BLaER1 (cell line): ENCODE data around the gene ARHGAP24.
"Not testable (repeated sequence)": the region's sequence is repeated elsewhere in the genome, so short reads cannot be mapped to it uniquely, and the experiment has no call there.

Source experiments
- H3K27ac ChIP-seq: shearing (Covaris generic); formaldehyde crosslinking; 2 replicates; pipeline ENCODE4 v1.8.1; 2022
- H3K27me3 ChIP-seq: shearing (Covaris generic); formaldehyde crosslinking; 2 replicates; pipeline ENCODE4 v1.8.1; 2022
- H3K36me3 ChIP-seq: shearing (Covaris generic); formaldehyde crosslinking; 2 replicates; pipeline ENCODE4 v1.8.1; 2022
- H3K4me1 ChIP-seq: shearing (Covaris generic); formaldehyde crosslinking; 2 replicates; pipeline ENCODE4 v1.8.1; 2022
- H3K4me2 ChIP-seq: shearing (Covaris generic); formaldehyde crosslinking; 2 replicates; pipeline ENCODE4 v1.8.1; 2022
- H3K4me3 ChIP-seq: shearing (Covaris generic); formaldehyde crosslinking; 2 replicates; pipeline ENCODE4 v1.8.1; 2022
- H3K9ac ChIP-seq: shearing (Covaris generic); formaldehyde crosslinking; 2 replicates; pipeline ENCODE4 v1.8.1; 2022
- H3K9me3 ChIP-seq: shearing (Covaris generic); formaldehyde crosslinking; 2 replicates; pipeline ENCODE4 v1.8.1; 2022
- H4K20me1 ChIP-seq: shearing (Covaris generic); formaldehyde crosslinking; 2 replicates; pipeline ENCODE4 v1.8.1; 2022
- Cebpa-rat ChIP-seq: shearing (Covaris generic); IDR thresholded peaks from 2 replicates; pipeline ENCODE4 v1.8.1; 2022

Gene ARHGAP24

GRCh38 chr4:85873566-85873965, 398.6 kb downstream of the ARHGAP24 start:
- H3K9me3 ChIP-seq, result no peaks in the 10 kb centered on the region
- H3K27ac ChIP-seq, result no peak overlapping the region
- H3K4me2 ChIP-seq, result no peak overlapping the region
- no peak overlapping the region for H3K9ac ChIP-seq
- no peaks in the 10 kb centered on the region for H3K27me3 ChIP-seq
- H3K4me1 ChIP-seq, result no peaks in the 10 kb centered on the region
- no peak overlapping the region for H3K4me3 ChIP-seq
- no peak for TF ChIP-seq Cebpa-rat
- no peaks in the 10 kb centered on the region for H4K20me1 ChIP-seq
- no peaks in the 10 kb centered on the region for H3K36me3 ChIP-seq

- H3K27ac ChIP-seq, result no peak overlapping the region
- no peaks in the 10 kb centered on the region for H3K36me3 ChIP-seq
- TF ChIP-seq Cebpa-rat, result no peak
- H3K4me1 ChIP-seq, result no peaks in the 10 kb centered on the region
- H3K4me3 ChIP-seq, result no peak overlapping the region
- H3K9ac ChIP-seq, result no peak overlapping the region
- no peaks in the 10 kb centered on the region for H4K20me1 ChIP-seq
- no peaks in the 10 kb centered on the region for H3K27me3 ChIP-seq
- H3K4me2 ChIP-seq, result no peak overlapping the region
- no peaks in the 10 kb centered on the region for H3K9me3 ChIP-seq
Observed at GRCh38 chr4:85879518-85879917, 404.6 kb downstream of the ARHGAP24 start.

GRCh38 chr4:85883180-85883579, 408.2 kb downstream of the ARHGAP24 start:
- Histone ChIP-seq H3K36me3 (no peaks in the 10 kb centered on the region), H4K20me1 (no peaks in the 10 kb centered on the region), H3K4me1 (no peaks in the 10 kb centered on the region), H3K9ac (no peak overlapping the region), H3K27ac (no peak overlapping the region), H3K27me3 (no peaks in the 10 kb centered on the region), H3K9me3 (no peaks in the 10 kb centered on the region), H3K4me3 (no peak overlapping the region), H3K4me2 (no peak overlapping the region)
- no peak for TF ChIP-seq Cebpa-rat

- no peaks in the 10 kb centered on the region for H3K9me3 ChIP-seq
- H3K4me2 ChIP-seq, result no peak overlapping the region
- H3K36me3 ChIP-seq, result no peaks in the 10 kb centered on the region
- no peak overlapping the region for H3K9ac ChIP-seq
- no peak overlapping the region for H3K27ac ChIP-seq
- no peaks in the 10 kb centered on the region for H4K20me1 ChIP-seq
- no peaks in the 10 kb centered on the region for H3K27me3 ChIP-seq
- no peak for TF ChIP-seq Cebpa-rat
- no peak overlapping the region for H3K4me3 ChIP-seq
- H3K4me1 ChIP-seq, result no peaks in the 10 kb centered on the region
Observed at GRCh38 chr4:85884251-85884650, 409.3 kb downstream of the ARHGAP24 start.

GRCh38 chr4:85886665-85887064, 411.7 kb downstream of the ARHGAP24 start:
- Histone ChIP-seq H3K27ac (no peak overlapping the region), H3K4me2 (no peak overlapping the region), H3K4me1 (no peaks in the 10 kb centered on the region), H4K20me1 (no peaks in the 10 kb centered on the region), H3K4me3 (no peak overlapping the region), H3K9ac (no peak overlapping the region), H3K9me3 (no peaks in the 10 kb centered on the region), H3K27me3 (no peaks in the 10 kb centered on the region), H3K36me3 (no peaks in the 10 kb centered on the region)
- no peak for TF ChIP-seq Cebpa-rat

GRCh38 chr4:85889314-85889713, 414.4 kb downstream of the ARHGAP24 start:
- H4K20me1 ChIP-seq, result no peaks in the 10 kb centered on the region
- no peak overlapping the region for H3K4me3 ChIP-seq
- TF ChIP-seq Cebpa-rat, result no peak
- no peak overlapping the region for H3K9ac ChIP-seq
- no peaks in the 10 kb centered on the region for H3K9me3 ChIP-seq
- no peaks in the 10 kb centered on the region for H3K27me3 ChIP-seq
- H3K4me1 ChIP-seq, result no peaks in the 10 kb centered on the region
- no peak overlapping the region for H3K4me2 ChIP-seq
- no peaks in the 10 kb centered on the region for H3K36me3 ChIP-seq
- no peak overlapping the region for H3K27ac ChIP-seq

GRCh38 chr4:85895755-85896154, 420.8 kb downstream of the ARHGAP24 start:
- H4K20me1 ChIP-seq, result no peaks in the 10 kb centered on the region
- no peak overlapping the region for H3K4me2 ChIP-seq
- H3K27ac ChIP-seq, result no peak overlapping the region
- H3K36me3 ChIP-seq, result no peaks in the 10 kb centered on the region
- H3K9me3 ChIP-seq, result no peaks in the 10 kb centered on the region
- no peak overlapping the region for H3K9ac ChIP-seq
- no peaks in the 10 kb centered on the region for H3K4me1 ChIP-seq
- H3K27me3 ChIP-seq, result no peaks in the 10 kb centered on the region
- TF ChIP-seq Cebpa-rat, result no peak
- no peak overlapping the region for H3K4me3 ChIP-seq

- H4K20me1 ChIP-seq, result no peaks in the 10 kb centered on the region
- H3K36me3 ChIP-seq, result no peaks in the 10 kb centered on the region
- no peak for TF ChIP-seq Cebpa-rat
- no peaks in the 10 kb centered on the region for H3K27me3 ChIP-seq
- H3K4me3 ChIP-seq, result no peak overlapping the region
- H3K27ac ChIP-seq, result no peak overlapping the region
- H3K9ac ChIP-seq, result no peak overlapping the region
- H3K4me2 ChIP-seq, result no peak overlapping the region
- no peaks in the 10 kb centered on the region for H3K4me1 ChIP-seq
- H3K9me3 ChIP-seq, result no peaks in the 10 kb centered on the region
Observed at GRCh38 chr4:85898231-85898630, 423.3 kb downstream of the ARHGAP24 start.

- Histone ChIP-seq H3K27me3 (no peaks in the 10 kb centered on the region), H3K9me3 (no peaks in the 10 kb centered on the region), H4K20me1 (no peaks in the 10 kb centered on the region), H3K36me3 (no peaks in the 10 kb centered on the region), H3K4me1 (no peaks in the 10 kb centered on the region), H3K4me2 (no peak overlapping the region), H3K4me3 (no peak overlapping the region), H3K9ac (no peak overlapping the region), H3K27ac (no peak overlapping the region)
- TF ChIP-seq Cebpa-rat, result no peak
Observed at GRCh38 chr4:85901500-85901899, 426.6 kb downstream of the ARHGAP24 start.

GRCh38 chr4:85902647-85903046, 427.7 kb downstream of the ARHGAP24 start:
- H4K20me1 ChIP-seq, H3K36me3 ChIP-seq, H3K4me3 ChIP-seq, H3K27me3 ChIP-seq, H3K9me3 ChIP-seq, H3K9ac ChIP-seq, H3K27ac ChIP-seq, H3K4me1 ChIP-seq, H3K4me2 ChIP-seq: not testable (repeated sequence)

GRCh38 chr4:85905761-85906160, 430.8 kb downstream of the ARHGAP24 start:
- Histone ChIP-seq H3K4me3 (no peak overlapping the region), H3K9ac (no peak overlapping the region), H3K4me2 (no peak overlapping the region), H3K36me3 (no peaks in the 10 kb centered on the region), H3K4me1 (no peaks in the 10 kb centered on the region), H4K20me1 (no peaks in the 10 kb centered on the region), H3K27me3 (no peaks in the 10 kb centered on the region), H3K27ac (no peak overlapping the region), H3K9me3 (no peaks in the 10 kb centered on the region)
- no peak for TF ChIP-seq Cebpa-rat
